Measurements from ENCODE around the gene EQTN.
A peak's percentile ranks its signal among the peaks of the same experiment; 100 is the strongest.

Gene EQTN

GRCh38 chr9:27282269-27282668 is 14.7 kb downstream of the EQTN start:
- no peak overlapping the region for H3K4me3 ChIP-seq (ENCODE audit: low read depth, low read length)
- TF ChIP-seq, protein P1, sequence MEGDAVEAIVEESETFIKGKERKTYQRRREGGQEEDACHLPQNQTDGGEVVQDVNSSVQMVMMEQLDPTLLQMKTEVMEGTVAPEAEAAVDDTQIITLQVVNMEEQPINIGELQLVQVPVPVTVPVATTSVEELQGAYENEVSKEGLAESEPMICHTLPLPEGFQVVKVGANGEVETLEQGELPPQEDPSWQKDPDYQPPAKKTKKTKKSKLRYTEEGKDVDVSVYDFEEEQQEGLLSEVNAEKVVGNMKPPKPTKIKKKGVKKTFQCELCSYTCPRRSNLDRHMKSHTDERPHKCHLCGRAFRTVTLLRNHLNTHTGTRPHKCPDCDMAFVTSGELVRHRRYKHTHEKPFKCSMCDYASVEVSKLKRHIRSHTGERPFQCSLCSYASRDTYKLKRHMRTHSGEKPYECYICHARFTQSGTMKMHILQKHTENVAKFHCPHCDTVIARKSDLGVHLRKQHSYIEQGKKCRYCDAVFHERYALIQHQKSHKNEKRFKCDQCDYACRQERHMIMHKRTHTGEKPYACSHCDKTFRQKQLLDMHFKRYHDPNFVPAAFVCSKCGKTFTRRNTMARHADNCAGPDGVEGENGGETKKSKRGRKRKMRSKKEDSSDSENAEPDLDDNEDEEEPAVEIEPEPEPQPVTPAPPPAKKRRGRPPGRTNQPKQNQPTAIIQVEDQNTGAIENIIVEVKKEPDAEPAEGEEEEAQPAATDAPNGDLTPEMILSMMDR (IDR thresholded peaks at IDR 0.05; ENCODE audit: low read depth, low read length) = no peak

GRCh38 chr9:27280860-27281259 is 16.1 kb downstream of the EQTN start:
- in situ Hi-C loops (cut with HindIII; ENCODE audit: low sequenced_read_pairs) = no loop called here

More at GRCh38 chr9:27282269-27282668, 14.7 kb downstream of the EQTN start:
- DNase-seq (ENCODE audit: low read depth, low spot score) = no peak
- in situ Hi-C loops (cut with HindIII; ENCODE audit: low sequenced_read_pairs) = no loop called here

GRCh38 chr9:27280249-27280648 is 16.7 kb downstream of the EQTN start:
- no peak overlapping the region for H3K4me3 ChIP-seq (ENCODE audit: low read depth, low read length)
- TF ChIP-seq, protein P1 (IDR thresholded peaks at IDR 0.05; ENCODE audit: low read depth, low read length) = no peak
- in situ Hi-C loops (cut with HindIII; ENCODE audit: low sequenced_read_pairs) = no loop called here
- DNase-seq (ENCODE audit: low read depth, low spot score) = no peak

More at GRCh38 chr9:27280860-27281259, 16.1 kb downstream of the EQTN start:
- TF ChIP-seq, protein P1 (IDR thresholded peaks at IDR 0.05; ENCODE audit: low read depth, low read length) = no peak
- DNase-seq (ENCODE audit: low read depth, low spot score) = no peak
- H3K4me3 ChIP-seq (ENCODE audit: low read depth, low read length) = no peak overlapping the region

- H3K4me3 ChIP-seq (ENCODE audit: low read depth, low read length) = no peak overlapping the region
- TF ChIP-seq, protein P1 (IDR thresholded peaks at IDR 0.05; ENCODE audit: low read depth, low read length) = no peak
- in situ Hi-C loops (cut with HindIII; ENCODE audit: low sequenced_read_pairs) = no loop called here
- DNase-seq (ENCODE audit: low read depth, low spot score) = no peak
Measured at GRCh38 chr9:27279611-27280010, 17.3 kb downstream of the EQTN start.

- TF ChIP-seq, protein P1 (IDR thresholded peaks at IDR 0.05; ENCODE audit: low read depth, low read length) = no peak
- no peak for DNase-seq (ENCODE audit: low read depth, low spot score)
- in situ Hi-C loops (cut with HindIII; ENCODE audit: low sequenced_read_pairs) = no loop called here
- no peak overlapping the region for H3K4me3 ChIP-seq (ENCODE audit: low read depth, low read length)
Measured at GRCh38 chr9:27278374-27278773, 18.6 kb downstream of the EQTN start.

DNA sequence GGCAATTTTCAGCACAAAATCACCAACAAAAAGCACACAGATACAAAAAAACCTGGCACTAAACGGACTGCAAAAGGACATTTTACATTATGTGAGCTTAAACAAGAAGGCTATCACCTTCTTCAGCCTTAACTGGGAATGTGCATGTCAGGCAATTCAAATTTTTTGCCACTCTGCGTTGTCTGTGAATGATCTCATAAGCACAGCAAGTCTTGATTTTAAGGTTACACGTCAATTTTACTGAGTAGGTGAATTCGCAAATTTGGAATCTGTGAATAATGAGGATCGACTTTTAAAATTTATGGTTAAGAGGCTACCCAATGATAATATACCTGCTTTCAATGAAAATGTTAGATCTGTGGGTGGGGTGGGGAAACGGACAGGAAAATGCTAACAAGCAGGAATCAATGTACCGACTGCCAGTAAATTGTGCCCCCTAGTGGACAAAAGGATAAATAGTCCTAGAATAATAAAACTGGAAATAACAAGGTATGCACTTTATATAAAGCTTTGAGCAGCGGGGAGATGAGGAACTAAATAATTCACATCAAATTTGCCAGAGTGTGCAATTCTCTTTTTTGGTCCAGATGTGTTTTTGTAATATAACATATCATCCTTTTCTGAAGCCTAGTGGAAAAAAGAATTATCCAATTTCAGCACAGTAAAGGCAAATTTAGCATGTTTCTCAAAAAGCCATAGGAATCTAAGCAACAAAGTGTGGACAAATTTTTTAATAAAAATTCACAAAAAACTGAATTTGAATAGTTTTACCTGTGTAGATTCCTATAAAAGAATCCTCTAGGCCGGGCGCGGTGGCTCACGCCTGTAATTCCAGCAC is 20.5 kb downstream of the EQTN start:
- in situ Hi-C loops (cut with HindIII; ENCODE audit: low sequenced_read_pairs) = no loop called here
- H3K4me3 ChIP-seq (ENCODE audit: low read depth, low read length) = no peak overlapping the region
- TF ChIP-seq, protein P1 (IDR thresholded peaks at IDR 0.05; ENCODE audit: low read depth, low read length) = peak; percentile 55
- DNase-seq (ENCODE audit: low read depth, low spot score) = peak; percentile 78

Measured in astrocyte of the spinal cord (primary cell).